ENCODE data around the gene TMEM147. TPM values are rescaled to one million over a fixed set of nuclear protein-coding genes. Genes with fewer than 3 reads are reported as not detected.

The TMEM147 gene, protein sequence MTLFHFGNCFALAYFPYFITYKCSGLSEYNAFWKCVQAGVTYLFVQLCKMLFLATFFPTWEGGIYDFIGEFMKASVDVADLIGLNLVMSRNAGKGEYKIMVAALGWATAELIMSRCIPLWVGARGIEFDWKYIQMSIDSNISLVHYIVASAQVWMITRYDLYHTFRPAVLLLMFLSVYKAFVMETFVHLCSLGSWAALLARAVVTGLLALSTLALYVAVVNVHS
- total RNA-seq: 100 to 1,000 TPM in 1 of 4 donors, 10 to 100 TPM in 3; 68.1 to 119 (median 89.6) TPM

DNA sequence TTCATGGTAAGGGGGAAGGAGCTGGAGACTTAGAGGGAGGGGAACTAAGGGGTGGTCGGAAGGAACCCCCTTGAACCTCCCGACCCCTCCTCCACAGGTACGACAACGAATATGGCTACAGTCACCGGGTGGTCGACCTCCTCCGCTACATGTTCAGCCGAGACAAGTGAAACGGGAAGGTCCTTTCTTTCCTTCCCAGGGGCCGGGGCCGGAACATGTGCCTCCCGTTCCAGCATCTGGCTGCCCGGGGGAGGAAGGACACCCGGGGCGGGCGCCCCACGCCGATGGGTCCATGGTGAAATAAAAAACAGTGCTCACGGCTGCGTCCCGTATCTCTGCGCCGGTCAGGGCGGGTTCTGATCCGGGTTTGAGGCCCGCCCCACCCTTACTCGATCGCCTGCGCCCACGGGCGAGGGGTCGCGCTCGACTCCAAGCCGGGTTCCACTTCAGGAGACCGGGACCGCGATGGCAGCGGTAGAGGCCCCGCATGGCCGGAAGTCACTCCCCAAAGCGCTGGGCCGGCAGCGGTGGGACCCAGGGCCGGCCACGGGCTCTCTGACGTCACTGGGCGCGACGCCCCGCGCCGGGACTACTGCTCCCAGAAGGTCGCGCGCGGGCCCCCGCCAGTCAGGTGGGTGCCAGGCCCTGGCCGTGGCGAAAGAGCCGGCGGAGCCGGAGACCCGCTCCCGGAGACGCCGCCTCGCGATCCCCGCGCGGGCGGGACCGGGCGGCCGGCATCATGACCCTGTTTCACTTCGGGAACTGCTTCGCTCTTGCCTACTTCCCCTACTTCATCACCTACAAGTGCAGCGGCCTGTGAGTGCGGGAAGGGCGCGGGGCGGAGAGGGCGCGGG, at the start of gene TMEM147:
Gene TMEM147, plus strand, starts transcription at position 626 of the 854 bp plus-strand sequence. Its CDS starts 114 bp downstream, at position 740.
- no peaks in the 10 kb centered on the region for H3K27me3 ChIP-seq
- H3K27ac ChIP-seq: peak within 1 kb of the TSS; percentile 85 to 92 (median 86)
- H3K4me3 ChIP-seq: peak within 1 kb of the TSS; percentile 63 to 88 (median 82)
- 0 to 1% methylated on average over 3 to 22 of the region's 85 CpGs for WGBS, 2 donors
- intact Hi-C loops (cut with DNase I): loop anchor here (10.0 kb wide), 1 partner anchor 170 kb away; the partner anchor contains the start of gene KMT2B
- peak in 2 of 4 donors; percentile 57 to 66 for TF ChIP-seq POLR2A (IDR thresholded peaks at IDR 0.05)
- TF ChIP-seq, protein P1, sequence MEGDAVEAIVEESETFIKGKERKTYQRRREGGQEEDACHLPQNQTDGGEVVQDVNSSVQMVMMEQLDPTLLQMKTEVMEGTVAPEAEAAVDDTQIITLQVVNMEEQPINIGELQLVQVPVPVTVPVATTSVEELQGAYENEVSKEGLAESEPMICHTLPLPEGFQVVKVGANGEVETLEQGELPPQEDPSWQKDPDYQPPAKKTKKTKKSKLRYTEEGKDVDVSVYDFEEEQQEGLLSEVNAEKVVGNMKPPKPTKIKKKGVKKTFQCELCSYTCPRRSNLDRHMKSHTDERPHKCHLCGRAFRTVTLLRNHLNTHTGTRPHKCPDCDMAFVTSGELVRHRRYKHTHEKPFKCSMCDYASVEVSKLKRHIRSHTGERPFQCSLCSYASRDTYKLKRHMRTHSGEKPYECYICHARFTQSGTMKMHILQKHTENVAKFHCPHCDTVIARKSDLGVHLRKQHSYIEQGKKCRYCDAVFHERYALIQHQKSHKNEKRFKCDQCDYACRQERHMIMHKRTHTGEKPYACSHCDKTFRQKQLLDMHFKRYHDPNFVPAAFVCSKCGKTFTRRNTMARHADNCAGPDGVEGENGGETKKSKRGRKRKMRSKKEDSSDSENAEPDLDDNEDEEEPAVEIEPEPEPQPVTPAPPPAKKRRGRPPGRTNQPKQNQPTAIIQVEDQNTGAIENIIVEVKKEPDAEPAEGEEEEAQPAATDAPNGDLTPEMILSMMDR (IDR thresholded peaks at IDR 0.05): peak in 2 of 6 experiments; percentile 18 to 21
- no peaks in the 10 kb centered on the region for H3K9me3 ChIP-seq
- H3K4me1 ChIP-seq: peaks cover 18 to 47% (median 19%) of the 10 kb centered on the region in 3 donors
- peak; percentile 44 for DNase-seq
- peaks cover 0 to 39% (median 0%) of the 10 kb centered on the region in 3 donors for H3K36me3 ChIP-seq

DNA sequence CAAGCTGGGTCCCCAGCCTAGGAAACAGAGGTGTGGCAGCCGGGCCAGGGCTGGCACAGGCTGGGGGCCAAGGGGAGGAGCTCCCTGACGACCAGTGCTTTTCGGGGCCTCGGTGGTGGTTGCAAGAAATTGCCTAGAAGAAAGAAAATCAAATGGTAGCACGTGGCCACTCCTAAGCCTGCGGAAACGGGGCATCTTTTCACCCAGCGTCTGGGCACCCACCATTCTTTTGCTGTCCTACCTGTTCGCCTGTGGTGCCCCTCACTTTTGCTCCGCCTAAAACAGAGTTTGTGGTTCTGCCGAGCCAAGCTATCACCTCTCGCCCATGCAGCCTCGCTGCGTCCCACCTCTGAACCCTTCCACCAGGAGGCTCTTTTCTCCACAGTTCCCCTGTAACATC, 48.0 kb upstream of the TMEM147 start:
- no peak for DNase-seq

DNA sequence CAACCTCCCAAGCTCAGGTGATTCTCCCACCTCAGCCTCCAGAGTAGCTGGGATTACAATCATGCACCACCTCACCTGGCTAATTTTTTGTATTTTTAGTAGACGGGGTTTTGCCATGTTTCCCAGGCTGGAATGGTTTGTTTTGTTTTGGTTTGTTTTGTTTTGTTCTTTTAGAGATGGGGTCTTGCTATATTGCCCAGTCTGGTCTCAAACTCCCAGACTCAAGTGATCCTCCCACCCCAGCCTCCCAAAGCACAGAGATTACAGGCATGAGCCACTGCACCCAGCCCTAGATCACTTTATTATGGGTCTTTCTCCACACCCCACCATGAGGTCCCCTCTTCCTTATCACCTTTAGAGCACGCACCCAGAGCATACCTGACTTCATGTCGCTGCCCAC, 47.2 kb upstream of the TMEM147 start:
- Histone ChIP-seq H3K27me3 (peaks cover 0 to 15% (median 0%) of the 10 kb centered on the region in 4 donors), H3K27ac (no peak overlapping the region), H3K4me1 (peaks cover 5 to 24% (median 7%) of the 10 kb centered on the region in 3 donors), H3K9me3 (no peaks in the 10 kb centered on the region), H3K4me3 (no peak overlapping the region), H3K36me3 (no peaks in the 10 kb centered on the region)
- TF ChIP-seq POLR2A (IDR thresholded peaks at IDR 0.05): no peak
- TF ChIP-seq, protein P1 (IDR thresholded peaks at IDR 0.05): no peak
- DNase-seq: no peak
- 36 to 88% methylated on average over 1 to 3 of the region's 3 CpGs for WGBS, 2 donors
- intact Hi-C loops (cut with DNase I): loop anchor here (5.0 kb wide), 1 partner anchor 146 kb away; no protein-coding TSS in a partner anchor

More for the DNA sequence above, 48.0 kb upstream of the TMEM147 start:
- TF ChIP-seq, protein P1 (IDR thresholded peaks at IDR 0.05): no peak
- TF ChIP-seq POLR2A (IDR thresholded peaks at IDR 0.05): no peak
- H3K4me3 ChIP-seq: no peak overlapping the region
- intact Hi-C loops (cut with DNase I): loop anchor here (5.0 kb wide), 1 partner anchor 145 kb away; no protein-coding TSS in a partner anchor
- peaks cover 5 to 25% (median 7%) of the 10 kb centered on the region in 3 donors for H3K4me1 ChIP-seq
- H3K27ac ChIP-seq: no peak overlapping the region
- H3K9me3 ChIP-seq: no peaks in the 10 kb centered on the region
- H3K36me3 ChIP-seq: no peaks in the 10 kb centered on the region
- peaks cover 0 to 19% (median 0%) of the 10 kb centered on the region in 4 donors for H3K27me3 ChIP-seq
- WGBS, 2 donors: 72 to 78% methylated on average over 8 to 12 of the region's 14 CpGs

DNA sequence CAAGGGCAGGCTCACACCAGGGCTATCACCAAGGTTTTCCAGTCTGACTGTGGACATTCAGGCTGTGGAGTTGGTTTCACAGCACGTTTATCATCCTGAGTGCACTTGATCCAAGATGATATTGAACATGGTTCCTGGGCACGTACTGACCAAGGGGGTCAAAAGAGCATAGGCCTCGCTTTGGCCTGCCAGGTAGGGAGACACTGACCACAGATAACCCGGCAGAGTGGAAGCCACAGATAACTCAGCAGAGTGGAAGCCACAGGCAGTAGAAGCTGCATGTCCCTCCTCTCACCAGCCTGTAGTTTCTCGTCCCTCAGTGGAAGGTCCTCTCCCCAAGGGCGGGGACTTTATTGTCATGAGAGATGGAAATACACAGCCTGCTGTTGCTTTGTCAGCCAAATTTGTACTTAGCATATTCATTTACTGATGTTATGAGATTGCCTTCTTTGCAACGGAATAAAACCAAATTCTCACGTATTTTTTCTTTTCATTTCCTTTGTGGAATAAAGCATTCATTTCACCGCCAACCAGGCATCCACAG, 46.4 kb upstream of the TMEM147 start:
- H3K27ac ChIP-seq: no peak overlapping the region
- TF ChIP-seq, protein P1 (IDR thresholded peaks at IDR 0.05): no peak
- TF ChIP-seq POLR2A (IDR thresholded peaks at IDR 0.05): no peak
- no peaks in the 10 kb centered on the region for H3K36me3 ChIP-seq
- peaks cover 0 to 7% (median 0%) of the 10 kb centered on the region in 4 donors for H3K27me3 ChIP-seq
- peaks cover 5 to 16% (median 7%) of the 10 kb centered on the region in 3 donors for H3K4me1 ChIP-seq
- no peak overlapping the region for H3K4me3 ChIP-seq
- intact Hi-C loops (cut with DNase I): loop anchor here (5.0 kb wide), 1 partner anchor 147 kb away; no protein-coding TSS in a partner anchor
- DNase-seq: no peak
- H3K9me3 ChIP-seq: no peaks in the 10 kb centered on the region
- 70 to 76% methylated on average over 8 of the region's 9 CpGs for WGBS, 2 donors
